HG02763 (cell line): ENCODE data around the gene HOXC9.

Source experiments
- ATAC-seq: cut with Tn5 transposase; IDR thresholded peaks from one replicate; pipeline ENCODE4 v1.9.1; 2021; ENCODE audit warnings: mild to moderate bottlenecking, moderate library complexity; ENCODE audit not compliant: unreplicated experiment

HOXC9 gene

DNA sequence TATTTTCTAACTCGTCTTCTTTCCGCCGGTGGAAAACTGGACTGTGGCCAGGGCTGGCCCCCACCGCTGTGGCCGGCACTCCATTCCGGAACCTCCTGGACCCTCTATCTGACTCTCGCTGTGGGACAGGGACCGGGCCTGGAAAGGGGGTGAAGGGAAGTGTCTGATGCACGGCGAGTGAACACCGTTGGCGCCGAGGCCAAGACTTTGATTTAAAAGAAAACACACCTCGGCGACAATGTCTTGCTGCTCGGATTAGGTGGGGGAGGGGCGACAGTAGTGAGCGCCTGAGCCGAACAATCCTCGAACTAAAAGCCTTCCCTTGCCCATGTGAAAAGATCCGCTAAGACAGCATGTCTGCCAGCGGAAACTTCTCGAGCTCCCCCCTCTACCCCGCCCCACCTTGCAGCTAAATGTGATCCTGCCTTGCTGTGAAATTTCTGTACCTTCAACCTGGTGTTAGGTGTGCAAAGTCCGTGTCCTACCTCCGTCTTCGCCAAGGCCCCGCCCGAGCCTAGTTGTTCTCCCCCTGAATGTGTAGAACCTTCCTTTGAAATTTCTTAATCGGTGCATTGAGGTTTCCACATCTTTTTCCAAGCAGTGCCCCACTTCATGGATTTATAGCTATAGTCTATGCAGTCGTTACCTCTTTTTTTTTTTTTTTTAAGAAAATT, 24.3 kb upstream of the HOXC9 start:
- no peak for ATAC-seq

GRCh38 chr12:53976172-53976822, 23.7 kb upstream of the HOXC9 start:
- ATAC-seq = no peak

DNA sequence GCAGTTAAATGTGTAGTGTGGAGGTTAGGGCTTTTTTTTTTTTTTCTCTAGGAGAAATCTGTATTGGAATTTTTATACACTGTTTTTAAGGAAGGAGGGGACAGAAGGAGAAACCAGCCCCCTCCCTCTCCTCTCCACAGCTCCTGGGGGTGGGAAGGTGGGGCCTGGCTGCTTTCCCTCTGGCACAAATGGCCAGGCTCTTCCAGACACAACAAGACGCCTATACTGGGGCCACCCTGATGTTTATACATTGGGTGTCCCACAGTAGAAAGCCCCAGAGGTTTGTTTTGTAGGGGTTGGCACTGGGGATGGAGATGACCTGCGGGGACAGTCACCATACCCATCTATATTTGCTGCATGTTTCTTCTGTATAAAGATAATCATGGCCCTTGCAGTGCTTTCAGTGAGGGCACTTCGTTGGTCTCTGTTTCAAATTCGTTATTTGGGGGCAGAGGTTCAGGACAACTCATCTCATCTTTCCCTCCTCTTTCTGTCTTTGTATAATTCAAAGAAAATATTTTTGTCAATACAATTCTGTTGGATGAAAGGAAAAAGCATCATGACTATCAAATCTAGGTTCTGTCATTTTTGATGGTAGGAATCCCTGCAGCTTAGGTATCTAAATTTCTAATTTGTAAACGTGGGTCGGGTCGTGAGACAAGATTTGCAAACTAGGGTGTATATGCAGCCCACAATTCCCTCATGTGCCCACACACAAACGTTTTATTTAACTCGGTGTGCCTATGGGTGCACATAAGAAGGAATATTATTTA, 23.0 kb upstream of the HOXC9 start:
- no peak for ATAC-seq

- no peak for ATAC-seq
Observed at GRCh38 chr12:53977596-53978445, 22.1 kb upstream of the HOXC9 start.

DNA sequence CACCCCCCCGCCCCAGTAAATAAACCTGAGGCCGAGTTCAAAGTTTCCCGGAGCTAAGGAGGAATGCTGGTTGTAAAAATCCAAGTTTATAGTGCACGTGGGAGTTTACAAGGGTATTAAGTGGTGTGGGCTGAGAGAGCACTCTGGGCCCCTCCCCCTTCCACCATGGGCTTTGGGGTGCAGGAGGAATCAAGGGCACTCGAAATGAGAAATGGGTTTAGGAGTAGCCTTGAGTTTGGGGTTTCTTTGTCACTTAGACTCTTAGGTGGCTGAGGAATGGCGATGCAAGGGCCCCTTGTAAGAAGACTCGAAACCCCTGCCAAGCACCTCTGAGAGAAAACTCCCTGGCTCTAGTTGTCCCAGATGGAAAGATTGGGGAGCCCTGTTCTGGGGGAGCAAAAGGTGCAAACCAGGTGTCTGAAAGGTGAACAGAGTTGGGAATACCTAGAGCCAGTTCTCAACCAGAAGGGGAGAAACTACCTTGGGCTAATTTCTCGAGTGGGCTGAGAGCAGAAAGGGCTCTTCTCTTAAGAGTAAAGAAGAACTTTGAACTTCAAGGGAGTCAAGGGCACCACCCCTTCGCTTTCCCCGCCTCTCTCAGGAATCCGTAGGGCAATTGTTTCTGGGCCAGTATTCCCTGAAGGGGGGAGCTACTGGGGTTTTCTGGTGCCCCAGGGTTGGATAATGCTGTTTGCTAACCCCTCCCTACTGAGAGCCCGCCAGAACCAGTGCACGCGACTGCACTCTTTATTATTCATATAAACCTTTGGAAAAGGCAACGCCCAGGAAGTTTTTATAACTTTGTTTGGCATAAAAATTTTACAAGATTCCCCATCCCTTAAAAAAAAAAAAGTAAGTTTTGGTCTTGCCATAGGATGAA, 21.2 kb upstream of the HOXC9 start:
- ATAC-seq = no peak

GRCh38 chr12:53980104-53980801, 19.7 kb upstream of the HOXC9 start:
- ATAC-seq = no peak

- no peak for ATAC-seq
Observed at GRCh38 chr12:53980802-53981496, 19.0 kb upstream of the HOXC9 start.

GRCh38 chr12:53981634-53982565, 18.1 kb upstream of the HOXC9 start:
- ATAC-seq = no peak

DNA sequence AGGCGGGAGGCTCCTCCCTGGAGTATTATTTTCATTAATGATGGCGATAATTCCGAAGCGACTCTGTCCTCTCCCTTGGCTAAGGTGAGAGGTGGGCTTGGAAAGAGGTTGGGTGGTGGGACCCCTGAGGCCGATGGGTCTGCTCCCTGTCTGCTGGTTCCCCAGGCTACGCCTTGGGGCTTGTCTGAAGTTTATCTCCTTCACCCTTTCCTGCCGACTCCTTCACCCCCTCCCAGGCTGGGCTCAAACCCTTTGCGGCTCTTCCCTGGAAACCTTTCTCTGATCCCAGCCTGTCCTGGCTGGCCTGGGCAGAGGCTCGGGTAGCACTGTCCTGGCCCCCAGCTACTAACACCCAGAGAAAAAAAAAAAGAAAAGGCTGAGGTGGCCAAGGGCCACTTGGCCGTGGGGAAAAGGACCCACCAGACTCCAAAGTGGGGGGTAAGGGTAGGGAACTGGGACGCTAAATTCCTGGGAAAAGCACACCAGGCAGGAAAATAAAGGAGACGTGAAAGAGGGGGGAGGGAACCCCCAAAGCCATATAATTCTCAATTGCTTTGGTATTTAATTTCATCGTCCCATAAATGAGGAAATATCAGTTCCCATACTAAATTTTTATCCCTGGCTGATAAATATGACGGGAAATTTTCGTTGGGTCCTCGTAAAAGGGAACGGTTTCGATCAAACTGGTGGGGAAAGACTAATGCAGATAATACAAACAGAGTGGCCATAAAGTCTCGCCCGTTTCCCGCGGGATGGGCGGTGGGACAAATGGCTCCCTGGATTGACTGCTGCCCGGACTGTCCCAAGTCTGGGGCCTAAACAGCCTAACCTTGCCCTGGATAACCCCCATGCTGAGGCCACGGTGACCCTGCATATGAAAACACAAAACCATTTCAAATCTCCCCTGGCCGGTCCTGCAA, 17.1 kb upstream of the HOXC9 start:
- no peak for ATAC-seq

DNA sequence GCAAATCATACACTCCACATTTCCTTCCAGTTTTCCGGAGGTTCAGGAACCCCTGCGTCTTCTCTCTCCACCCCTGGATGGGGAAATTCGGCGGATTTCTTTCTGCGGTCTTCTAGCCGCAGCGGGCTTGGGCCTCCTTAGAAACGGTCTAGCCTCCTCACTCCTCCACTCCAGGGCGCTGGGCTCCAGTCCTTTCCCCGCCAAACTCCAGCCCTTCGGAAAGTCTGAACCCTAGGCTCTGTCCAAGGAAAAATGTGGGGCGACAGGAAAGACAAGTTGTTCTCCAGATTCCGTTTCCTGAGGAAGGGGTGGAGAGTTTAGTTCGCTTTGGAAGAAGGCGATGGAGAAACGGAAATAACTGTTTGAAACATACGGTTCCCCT, 16.4 kb upstream of the HOXC9 start:
- ATAC-seq = no peak

GRCh38 chr12:53983950-53984572, 15.9 kb upstream of the HOXC9 start:
- no peak for ATAC-seq

DNA sequence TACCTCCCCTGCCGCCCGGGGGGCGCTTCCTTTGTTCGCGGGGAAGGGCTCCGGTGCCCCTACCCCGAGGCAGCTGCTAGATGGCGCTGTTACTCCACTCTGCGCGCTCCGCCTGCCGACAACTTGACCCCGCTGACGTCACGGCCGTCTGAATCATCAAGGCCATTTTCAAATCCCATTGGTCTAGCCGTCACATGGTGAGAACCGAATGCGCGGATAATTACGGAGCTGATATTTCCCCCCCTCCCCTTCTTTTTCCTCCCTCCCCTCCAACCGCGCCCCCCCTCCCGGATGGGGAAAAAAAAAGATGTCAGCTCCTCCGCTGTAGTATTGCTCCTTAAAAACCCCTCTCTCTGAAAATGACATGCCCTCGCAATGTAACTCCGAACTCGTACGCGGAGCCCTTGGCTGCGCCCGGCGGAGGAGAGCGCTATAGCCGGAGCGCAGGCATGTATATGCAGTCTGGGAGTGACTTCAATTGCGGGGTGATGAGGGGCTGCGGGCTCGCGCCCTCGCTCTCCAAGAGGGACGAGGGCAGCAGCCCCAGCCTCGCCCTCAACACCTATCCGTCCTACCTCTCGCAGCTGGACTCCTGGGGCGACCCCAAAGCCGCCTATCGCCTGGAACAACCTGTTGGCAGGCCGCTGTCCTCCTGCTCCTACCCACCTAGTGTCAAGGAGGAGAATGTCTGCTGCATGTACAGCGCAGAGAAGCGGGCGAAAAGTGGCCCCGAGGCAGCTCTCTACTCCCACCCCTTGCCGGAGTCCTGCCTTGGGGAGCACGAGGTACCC, 14.9 kb upstream of the HOXC9 start, which contains the start of gene HOXC10:
HOXC10 (plus strand) TSS at position 246 of the 791 bp plus-strand sequence; CDS start at position 360, 114 bp downstream.
- no peak for ATAC-seq

DNA sequence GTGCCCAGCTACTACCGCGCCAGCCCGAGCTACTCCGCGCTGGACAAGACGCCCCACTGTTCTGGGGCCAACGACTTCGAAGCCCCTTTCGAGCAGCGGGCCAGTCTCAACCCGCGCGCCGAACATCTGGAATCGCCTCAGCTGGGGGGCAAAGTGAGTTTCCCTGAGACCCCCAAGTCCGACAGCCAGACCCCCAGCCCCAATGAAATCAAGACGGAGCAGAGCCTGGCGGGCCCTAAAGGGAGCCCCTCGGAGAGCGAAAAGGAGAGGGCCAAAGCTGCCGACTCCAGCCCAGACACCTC, 14.3 kb upstream of the HOXC9 start:
- ATAC-seq = no peak

DNA sequence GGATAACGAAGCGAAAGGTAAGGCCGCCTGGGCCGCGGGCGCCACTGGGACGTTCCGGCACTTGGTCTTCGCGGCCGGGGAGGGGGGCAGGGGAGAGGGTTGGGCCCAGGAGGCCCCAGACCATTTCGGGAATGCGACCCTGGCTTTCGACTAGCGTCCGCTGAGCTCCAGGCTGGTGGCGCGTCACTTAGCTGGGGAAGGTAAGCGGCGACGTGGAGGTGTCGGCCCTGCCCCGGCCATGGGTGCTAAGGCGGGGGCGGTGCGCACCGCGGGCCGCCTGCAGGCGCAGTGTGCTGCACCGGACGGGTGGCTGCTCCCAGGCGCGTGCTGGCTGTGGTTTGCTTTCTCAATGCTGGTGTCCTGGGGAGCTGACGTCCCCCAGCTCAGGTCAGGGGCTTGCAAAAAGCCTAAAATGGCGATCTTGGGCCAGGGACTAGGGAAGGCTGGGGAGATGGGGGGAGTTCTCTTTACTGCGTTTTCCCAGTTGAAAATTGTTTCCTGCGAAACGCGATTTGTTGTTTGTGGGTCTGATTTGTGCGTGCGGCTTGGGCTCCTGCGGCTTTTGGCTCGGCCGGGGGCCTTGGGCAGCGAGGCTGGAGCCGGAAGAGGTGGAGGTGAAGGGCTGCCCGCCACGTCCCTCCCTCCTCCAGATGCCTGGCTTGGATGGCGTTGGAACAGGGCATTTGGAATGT, 13.8 kb upstream of the HOXC9 start:
- no peak for ATAC-seq
